Retinal pigment epithelial cell (primary cell): ENCODE measurements around the gene XYLT1.
A peak's percentile ranks its signal among the peaks of the same experiment; 100 is the strongest.

Experiments
- DNase-seq: peaks from one replicate; pipeline ENCODE4 v3.0.0-alpha.2; 2010; ENCODE audit warnings: low read depth
- H3K4me3 ChIP-seq: 2 replicates; pipeline ENCODE4 v1.5.1; 2011; ENCODE audit warnings: mild to moderate bottlenecking, low read length, control low read depth, moderate library complexity
- TF ChIP-seq, protein P1 (sequence below): conservative IDR thresholded peaks from 2 replicates; pipeline ENCODE4 v1.5.1; 2011; ENCODE audit warnings: low read depth, low read length, control low read depth, inconsistent platforms

XYLT1 gene

DNA sequence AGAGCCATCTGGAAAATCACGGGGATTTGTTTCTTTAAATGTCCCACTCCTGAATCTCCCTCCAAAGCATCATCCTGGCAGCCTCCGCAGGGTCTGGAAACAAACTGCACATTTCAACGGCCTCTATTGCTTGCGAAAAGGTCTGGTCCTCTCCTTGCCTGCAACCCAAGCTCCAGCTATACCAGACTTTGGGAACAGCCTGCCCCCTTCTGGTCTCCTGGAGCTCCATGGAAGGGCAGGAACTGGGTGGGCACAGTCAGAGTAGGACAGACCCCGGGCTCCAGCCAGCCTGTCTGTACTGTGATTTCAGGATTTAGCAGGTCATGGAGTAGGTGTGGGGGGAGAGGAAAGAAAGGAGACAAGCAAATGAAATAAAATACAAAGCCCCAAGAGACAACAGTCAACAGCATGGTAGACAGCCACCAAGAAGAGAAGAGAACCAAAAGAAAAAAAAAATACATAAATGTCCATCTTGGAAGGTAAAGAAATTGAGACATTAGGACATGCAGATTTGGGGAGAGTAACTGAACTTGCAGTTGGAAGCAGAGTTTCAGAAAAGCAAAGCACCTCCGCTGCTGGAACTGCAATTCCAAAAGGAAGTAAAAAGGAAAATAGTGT is 2.7 kb downstream of the XYLT1 start:
- TF ChIP-seq, protein P1, sequence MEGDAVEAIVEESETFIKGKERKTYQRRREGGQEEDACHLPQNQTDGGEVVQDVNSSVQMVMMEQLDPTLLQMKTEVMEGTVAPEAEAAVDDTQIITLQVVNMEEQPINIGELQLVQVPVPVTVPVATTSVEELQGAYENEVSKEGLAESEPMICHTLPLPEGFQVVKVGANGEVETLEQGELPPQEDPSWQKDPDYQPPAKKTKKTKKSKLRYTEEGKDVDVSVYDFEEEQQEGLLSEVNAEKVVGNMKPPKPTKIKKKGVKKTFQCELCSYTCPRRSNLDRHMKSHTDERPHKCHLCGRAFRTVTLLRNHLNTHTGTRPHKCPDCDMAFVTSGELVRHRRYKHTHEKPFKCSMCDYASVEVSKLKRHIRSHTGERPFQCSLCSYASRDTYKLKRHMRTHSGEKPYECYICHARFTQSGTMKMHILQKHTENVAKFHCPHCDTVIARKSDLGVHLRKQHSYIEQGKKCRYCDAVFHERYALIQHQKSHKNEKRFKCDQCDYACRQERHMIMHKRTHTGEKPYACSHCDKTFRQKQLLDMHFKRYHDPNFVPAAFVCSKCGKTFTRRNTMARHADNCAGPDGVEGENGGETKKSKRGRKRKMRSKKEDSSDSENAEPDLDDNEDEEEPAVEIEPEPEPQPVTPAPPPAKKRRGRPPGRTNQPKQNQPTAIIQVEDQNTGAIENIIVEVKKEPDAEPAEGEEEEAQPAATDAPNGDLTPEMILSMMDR = peak; percentile 76
- no peak for DNase-seq
- no peak overlapping the region for H3K4me3 ChIP-seq

DNA sequence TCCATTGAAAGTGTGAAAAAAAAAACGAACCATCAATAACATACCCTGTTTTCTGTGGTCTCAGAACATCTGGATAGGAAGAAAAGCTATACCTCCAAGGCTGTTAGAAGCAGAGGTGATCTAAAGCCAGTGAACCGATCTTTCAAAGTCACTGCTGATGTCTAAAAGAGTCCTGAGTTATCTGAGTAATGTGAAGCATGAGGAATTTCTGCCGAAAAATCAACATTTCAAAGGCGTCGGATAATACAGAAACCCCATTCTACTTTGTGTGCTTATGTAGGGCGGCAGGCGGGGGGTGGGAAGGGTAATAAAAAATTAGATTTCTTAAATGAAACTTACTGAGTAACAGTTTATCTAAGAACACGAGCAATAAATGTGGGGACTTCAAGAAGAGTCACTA is 3.9 kb downstream of the XYLT1 start:
- no peak overlapping the region for H3K4me3 ChIP-seq
- no peak for DNase-seq
- TF ChIP-seq, protein P1 = no peak

DNA sequence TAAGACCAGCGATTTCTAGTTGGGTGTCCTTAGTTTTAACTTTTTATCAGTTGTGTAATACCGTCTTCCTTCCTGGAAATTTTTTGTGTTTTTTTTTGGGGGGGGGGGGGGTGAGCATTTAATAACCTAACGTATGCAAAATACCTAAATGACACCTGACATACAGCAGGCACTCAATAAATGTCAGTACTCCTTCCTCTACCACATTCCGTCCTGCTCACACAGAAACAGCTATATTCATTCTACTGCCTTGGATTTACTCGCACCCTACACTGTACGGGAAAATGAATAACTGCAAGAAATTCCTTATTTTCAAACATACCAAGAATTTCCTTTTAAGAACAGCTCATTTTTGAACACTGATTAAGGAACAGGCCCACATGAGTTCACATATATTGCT is 5.3 kb downstream of the XYLT1 start:
- no peak for DNase-seq
- no peak overlapping the region for H3K4me3 ChIP-seq
- TF ChIP-seq, protein P1 = no peak

DNA sequence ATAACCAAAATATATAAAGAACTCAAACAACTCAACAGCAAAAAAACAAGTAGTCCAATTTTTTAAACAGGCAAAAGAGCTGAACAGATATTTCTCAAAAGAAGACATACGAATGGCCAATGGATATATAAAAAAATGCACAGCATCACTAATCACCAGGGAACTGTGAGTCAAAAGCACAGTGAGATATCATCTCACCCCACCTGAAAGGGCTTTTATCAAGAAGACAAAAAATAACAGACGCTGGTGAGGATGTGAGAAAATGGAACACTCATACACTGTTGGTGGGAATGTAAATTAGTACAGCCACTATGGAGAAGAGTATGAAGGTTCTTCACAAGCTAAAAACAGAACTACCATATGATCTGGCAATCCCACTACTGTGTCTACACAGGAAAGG is 7.4 kb downstream of the XYLT1 start:
- no peak overlapping the region for H3K4me3 ChIP-seq
- DNase-seq = no peak
- TF ChIP-seq, protein P1 = no peak

DNA sequence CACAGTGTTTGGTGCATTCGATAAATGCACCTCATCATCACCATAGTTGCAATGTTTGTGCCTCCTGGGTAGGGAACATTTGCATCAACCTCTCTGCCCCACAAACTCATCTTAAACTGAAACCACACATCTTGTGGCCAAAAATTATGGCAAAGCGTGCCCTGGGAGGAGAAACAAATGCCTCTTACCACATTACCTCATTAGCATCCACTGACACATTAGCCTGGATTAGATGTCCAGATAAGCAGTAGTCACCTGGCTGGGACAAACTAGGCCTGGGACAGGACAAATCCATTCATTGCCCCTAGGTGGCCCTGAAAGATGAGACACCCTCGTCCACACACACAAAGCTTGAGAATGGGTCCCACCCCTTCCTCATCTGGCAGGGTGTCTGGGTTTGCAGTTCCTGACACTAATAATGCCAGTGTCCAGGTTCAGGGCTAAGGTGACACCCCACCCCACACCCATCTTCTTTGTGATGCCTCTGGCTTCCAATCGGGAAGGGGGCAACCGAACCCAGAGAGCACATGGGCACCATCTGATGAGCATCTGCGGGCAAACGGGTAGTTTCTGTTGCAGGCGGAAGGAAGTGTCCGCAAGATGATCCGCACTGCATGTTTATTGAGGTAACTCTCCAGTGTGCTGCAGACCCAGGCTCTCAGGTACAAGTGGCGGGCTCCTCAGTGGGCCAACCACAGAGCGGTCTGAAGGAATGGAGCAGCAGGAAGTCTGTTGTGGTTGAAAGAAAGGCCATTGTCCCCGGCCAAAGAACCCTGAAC is 8.6 kb downstream of the XYLT1 start:
- no peak for DNase-seq
- no peak overlapping the region for H3K4me3 ChIP-seq
- TF ChIP-seq, protein P1 = no peak

DNA sequence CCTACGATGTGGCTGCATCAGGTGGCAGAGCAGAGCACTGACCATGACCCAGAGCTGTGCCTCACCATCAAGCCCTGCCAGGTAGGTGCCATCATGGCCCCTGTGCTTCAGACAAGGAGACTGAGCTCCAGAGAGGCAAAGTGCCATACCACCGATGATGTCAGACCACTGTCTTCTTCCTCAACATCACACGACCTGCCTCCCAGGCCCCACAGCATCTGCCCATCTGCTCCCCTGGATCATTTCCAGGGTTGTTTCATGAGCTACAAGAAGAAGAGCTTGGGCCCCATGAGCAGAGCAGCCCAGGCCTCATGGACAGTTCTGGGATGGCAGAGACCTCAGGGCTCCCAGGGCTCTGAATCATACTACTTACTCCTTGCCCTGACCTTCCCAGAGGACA is 9.9 kb downstream of the XYLT1 start:
- no peak for DNase-seq
- TF ChIP-seq, protein P1 = no peak
- H3K4me3 ChIP-seq = no peak overlapping the region
